PFSK-1 (cell line): Measurements from ENCODE around the gene FBLN1.

ENCODE experiments used
- SIN3A ChIP-seq: IDR thresholded peaks from 2 replicates; pipeline ENCODE4 v1.6.1; 2012; ENCODE audit warnings: mild to moderate bottlenecking, low read length, moderate library complexity, borderline replicate concordance; ENCODE audit not compliant: insufficient read depth
- TAF1 ChIP-seq: IDR thresholded peaks from 2 replicates; pipeline ENCODE4 v1.6.1; 2012; ENCODE audit warnings: low read length, control low read depth, borderline replicate concordance; ENCODE audit not compliant: insufficient read depth

DNA sequence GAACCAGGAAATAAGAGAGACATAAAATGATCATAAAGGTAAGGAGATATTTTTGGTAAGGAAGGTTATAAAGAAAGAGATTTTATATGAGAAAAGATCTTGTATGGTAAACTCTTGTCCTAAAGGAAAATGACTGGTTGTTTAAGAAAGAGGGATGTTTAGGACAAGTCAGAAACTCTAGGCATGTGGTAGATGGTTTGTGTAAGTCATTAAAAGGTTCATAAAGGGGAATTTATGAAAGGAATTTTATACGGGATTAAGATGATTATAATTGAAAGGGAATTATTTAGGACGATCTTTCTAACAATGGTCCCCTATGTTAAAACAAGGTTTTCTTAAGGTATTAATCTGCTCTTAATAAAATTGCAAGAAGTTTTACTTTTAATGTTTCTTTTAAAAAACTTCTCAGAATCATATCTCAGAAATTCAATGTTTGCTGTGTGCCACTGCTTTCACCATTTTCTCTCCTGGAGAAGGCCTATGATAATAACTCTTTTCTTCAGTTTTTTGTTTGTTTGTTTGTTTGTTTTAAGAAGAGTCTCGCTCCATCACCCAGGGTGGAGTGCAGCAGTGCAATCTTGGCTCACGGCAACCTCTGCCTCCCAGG is 13.8 kb upstream of the FBLN1 start:
- TF ChIP-seq SIN3A (no peak), TAF1 (no peak)
